ENCODE measurements around the gene PTPN6.

The PTPN6 gene

DNA sequence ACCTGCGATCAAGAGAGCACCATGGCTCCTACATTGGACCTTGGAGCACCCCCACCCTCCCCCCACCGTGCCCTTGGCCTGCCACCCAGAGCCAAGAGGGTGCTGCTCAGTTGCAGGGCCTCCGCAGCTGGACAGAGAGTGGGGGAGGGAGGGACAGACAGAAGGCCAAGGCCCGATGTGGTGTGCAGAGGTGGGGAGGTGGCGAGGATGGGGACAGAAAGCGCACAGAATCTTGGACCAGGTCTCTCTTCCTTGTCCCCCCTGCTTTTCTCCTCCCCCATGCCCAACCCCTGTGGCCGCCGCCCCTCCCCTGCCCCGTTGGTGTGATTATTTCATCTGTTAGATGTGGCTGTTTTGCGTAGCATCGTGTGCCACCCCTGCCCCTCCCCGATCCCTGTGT lies 9.4 kb upstream of the PTPN6 start:
- no peak for DNase-seq (ENCODE audit: low spot score)

- DNase-seq (ENCODE audit: low spot score): no peak
Measured at GRCh38 chr12:6942331-6942665, 8.9 kb upstream of the PTPN6 start.

GRCh38 chr12:6943389-6943721 lies 7.8 kb upstream of the PTPN6 start:
- DNase-seq (ENCODE audit: low spot score): peak; percentile 94

- DNase-seq (ENCODE audit: low spot score): peak; percentile 97
Measured at GRCh38 chr12:6943722-6944380, 7.3 kb upstream of the PTPN6 start, which contains the start of the genes C12orf57 and RNU7-1. TSS of gene C12orf57 (plus strand) at chr12:6944022. CDS start at chr12:6944122, 100 bp downstream. TSS of gene RNU7-1 (plus strand) at chr12:6943816.

DNA sequence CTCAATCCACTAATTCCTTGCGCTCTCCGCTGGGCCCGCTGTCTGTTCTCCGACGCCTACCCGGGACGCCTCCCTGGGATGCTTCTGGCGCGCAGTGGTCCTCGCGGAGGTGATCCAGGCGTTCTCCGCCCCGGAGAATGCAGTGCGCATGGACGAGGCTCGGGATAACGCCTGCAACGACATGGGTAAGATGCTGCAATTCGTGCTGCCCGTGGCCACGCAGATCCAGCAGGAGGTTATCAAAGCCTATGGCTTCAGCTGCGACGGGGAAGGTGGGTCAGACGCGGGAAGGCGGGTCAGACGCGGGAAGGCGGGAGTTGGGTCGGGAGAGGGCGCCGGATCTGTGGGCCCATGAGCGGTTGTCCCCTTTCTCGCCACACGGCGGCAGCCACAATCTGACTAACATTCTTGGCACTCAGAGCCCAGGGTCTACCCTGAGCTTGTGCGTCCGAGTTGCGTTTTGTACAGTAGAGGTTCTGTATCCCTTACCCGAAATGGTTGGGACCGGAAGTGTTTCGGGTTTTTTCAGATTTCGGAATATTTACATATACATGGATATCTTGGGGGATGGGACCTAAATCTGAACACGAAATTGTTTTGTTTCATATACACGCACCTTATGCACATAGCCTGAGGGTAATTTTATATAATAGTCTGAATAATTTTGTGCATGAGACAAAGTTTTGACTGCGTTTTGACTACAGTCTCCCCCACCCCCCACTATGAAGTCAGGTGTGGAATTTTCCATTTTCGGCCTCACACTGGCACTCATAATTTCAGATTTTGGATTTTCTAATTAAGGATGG lies 6.6 kb upstream of the PTPN6 start:
- DNase-seq (ENCODE audit: low spot score): peak; percentile 98

GRCh38 chr12:6945613-6946012 lies 5.5 kb upstream of the PTPN6 start:
- DNase-seq (ENCODE audit: low spot score): peak; percentile 25

DNA sequence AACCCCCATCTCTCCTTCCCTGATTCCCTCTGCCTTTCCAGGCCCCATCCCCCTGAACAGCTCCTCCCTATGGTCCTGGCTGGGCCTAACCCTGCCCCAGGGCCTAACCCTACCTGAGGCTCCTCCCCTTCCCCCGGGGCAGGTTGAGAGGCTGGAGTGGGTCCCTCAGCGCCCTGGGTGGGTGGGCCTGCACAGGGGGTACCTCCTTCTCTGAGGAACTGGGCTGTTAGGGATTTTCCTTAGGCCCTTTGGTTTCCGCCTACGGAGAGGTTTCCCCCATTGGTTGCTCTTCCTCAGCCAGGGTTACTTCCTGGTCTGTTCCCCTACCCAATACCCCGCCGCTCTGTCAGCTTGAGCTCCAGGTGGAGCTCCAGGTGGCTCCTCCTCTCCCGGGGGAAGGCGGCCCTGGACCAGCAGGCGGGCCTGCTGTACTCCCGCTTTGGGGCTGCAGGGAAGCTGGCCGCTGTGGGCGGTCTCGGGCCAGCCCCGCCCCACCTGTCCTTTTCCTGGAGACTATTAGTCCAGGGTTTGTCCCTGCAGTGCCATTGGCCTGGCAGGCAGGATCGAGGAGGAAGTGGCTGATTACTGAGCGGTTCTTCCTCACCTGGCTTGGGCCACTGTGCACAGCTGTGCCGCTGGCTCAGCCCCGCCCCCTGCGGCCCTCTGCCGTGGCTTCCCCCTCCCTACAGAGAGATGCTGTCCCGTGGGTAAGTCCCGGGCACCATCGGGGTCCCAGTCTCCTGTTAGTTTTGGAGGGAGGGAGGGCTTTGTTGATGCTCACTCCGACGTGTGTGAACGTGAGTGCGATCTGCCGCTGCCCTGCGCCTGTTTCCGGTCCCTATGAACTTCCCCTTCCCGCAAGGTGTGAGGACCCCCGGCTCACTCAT lies 4.9 kb upstream of the PTPN6 start:
- DNase-seq (ENCODE audit: low spot score): no peak

DNA sequence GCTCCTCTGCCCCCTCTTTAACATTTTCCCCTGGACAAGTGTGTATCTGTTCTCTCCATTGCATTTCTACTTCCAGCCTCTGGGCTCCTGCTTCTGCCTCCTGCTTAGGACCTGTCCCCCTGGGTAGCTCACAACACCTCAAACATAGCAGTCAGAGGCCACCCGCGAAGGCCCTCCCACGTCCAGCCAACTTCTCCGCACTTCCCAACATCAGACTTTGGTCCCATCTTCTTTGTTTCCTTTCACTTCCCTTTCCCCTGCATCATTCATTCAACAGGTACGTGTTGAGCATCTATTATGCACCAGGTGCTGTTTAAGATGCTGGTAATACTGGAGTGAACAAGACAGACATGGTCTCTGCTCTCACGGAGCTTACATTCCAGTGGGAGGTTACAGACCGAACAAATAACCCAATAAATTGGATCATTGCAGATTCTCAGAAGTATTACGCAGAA lies 4.2 kb upstream of the PTPN6 start:
- DNase-seq (ENCODE audit: low spot score): no peak

- no peak for DNase-seq (ENCODE audit: low spot score)
Measured at GRCh38 chr12:6947615-6948014, 3.5 kb upstream of the PTPN6 start.

GRCh38 chr12:6948873-6949594 lies 2.1 kb upstream of the PTPN6 start:
- peak; percentile 29 for DNase-seq (ENCODE audit: low spot score)

- DNase-seq (ENCODE audit: low spot score): no peak
Measured at GRCh38 chr12:6950401-6950801, 755 bp upstream of the PTPN6 start.

DNA sequence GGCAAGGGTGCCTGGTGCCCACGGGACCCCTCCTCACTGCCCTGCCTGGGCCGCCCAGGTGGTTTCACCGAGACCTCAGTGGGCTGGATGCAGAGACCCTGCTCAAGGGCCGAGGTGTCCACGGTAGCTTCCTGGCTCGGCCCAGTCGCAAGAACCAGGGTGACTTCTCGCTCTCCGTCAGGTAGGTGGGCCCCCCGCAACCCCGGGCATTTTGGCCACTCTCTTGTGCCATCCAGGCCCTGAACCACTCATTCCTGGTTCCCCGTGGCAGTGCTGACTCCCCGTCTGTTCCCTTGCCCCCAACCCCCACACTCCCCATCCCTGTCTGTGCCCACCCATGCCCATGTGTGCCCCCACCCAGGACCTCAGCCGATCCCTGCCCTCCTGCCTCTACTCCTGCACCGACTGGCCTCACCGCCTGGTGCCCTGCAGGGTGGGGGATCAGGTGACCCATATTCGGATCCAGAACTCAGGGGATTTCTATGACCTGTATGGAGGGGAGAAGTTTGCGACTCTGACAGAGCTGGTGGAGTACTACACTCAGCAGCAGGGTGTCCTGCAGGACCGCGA lies 480 bp downstream of the PTPN6 start:
- no peak for DNase-seq (ENCODE audit: low spot score)

- DNase-seq (ENCODE audit: low spot score): no peak
Measured at GRCh38 chr12:6952121-6952862, 1.1 kb downstream of the PTPN6 start.

GRCh38 chr12:6952863-6953441 lies 1.8 kb downstream of the PTPN6 start:
- no peak for DNase-seq (ENCODE audit: low spot score)

DNA sequence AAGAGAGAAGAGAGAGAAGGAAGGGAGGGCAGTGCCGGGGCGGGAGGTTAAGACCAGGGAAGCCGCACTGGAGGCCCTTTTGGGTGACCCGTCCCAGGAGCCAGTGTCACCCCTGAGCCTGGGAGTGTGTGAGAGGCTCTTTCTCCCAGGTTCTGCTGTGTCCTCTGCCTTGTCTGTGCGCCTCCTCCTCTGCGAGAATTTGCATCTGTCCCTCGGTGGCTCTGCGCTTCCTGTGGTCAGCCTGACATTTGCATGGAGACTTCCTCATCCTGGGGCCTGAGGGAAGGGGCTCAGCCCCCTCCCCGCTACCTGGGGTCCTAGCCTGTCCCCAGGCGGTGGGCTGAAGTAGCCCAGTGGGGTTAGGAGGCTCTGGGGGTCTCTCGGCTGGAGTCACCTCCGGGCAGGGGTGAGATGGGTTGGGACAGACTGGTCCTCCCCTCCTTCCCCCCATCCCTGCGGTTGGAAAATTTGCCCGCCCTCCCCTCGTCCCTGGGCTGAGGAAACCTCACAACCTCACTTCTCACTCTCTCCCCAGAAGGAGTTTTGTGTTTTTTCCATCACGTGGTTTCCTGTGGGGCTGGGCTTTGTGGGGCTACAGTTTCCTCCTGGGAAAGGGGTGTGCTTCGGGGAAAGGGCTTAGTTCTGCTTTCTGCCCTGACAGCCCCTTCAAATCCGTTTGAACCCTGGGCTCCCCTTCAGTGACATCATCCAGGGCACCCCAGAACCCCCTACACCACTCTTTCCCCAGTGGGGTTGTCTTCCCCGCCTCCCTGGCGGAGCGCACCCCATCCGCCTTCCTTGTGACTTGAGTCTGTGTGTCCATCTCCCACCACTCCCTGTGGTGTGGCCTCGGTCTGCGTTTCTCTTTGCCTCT lies 2.5 kb downstream of the PTPN6 start:
- no peak for DNase-seq (ENCODE audit: low spot score)

GRCh38 chr12:6954316-6955107 lies 3.4 kb downstream of the PTPN6 start:
- DNase-seq (ENCODE audit: low spot score): no peak

DNA sequence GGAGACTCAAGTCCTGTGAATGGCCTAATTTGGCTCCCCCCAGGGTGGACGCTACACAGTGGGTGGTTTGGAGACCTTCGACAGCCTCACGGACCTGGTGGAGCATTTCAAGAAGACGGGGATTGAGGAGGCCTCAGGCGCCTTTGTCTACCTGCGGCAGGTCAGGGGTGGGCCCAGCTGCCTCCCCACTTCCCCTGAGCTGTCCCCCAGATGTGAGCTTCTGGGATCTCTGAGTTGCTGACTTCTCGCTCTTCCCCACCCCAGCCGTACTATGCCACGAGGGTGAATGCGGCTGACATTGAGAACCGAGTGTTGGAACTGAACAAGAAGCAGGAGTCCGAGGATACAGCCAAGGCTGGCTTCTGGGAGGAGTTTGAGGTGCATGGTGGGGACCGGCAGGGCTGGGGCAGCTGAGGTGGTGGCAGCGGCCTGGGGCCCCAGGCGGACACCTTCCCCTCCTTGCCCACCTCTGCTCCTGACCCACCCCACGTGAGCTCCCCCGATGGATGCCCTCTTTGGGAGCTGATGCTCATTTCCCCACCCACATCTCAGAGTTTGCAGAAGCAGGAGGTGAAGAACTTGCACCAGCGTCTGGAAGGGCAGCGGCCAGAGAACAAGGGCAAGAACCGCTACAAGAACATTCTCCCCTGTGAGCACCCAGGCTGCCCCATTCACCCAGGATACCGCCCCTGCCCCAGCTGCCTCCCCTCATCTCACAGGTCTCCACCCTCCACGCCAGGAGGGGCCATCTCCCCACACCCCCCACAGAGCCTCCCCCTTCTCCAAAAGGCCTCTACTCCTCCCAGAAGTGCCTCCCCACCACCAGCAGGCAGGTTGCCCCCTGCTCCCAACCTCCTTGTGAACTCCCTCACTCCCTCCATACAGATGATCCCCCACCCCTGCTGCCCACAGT lies 4.2 kb downstream of the PTPN6 start:
- DNase-seq (ENCODE audit: low spot score): no peak

Data from RKO (cell line).